K562 (cell line): Measurements from ENCODE around the gene KMT2A. TPM values are rescaled to one million over a fixed set of nuclear protein-coding genes. Genes with fewer than 3 reads are reported as not detected.

Experiments used
- ARNT ChIP-seq, 2 experiments: fragments of 450-650 bp; IDR thresholded peaks; 2 replicates each; pipeline ENCODE4 v1.6.1; 2016; ENCODE audit warnings: mild to moderate bottlenecking in 1 of 2
- BHLHE40 ChIP-seq: IDR thresholded peaks from 2 replicates; pipeline ENCODE4 v1.6.1; 2011; ENCODE audit warnings: low read length, improper control_type of control experiment
- EHMT2 ChIP-seq: fragments of 450-650 bp; IDR thresholded peaks from 2 replicates; pipeline ENCODE4 v1.6.1; 2018; ENCODE audit warnings: antibody characterized with exemption
- ETV5 ChIP-seq: sonication (generic); formaldehyde crosslinking; IDR thresholded peaks from 2 replicates; pipeline ENCODE4 v1.4.0; 2020; ENCODE audit warnings: low read depth, mild to moderate bottlenecking, missing genetic modification reagents
- HDAC8 ChIP-seq: fragments of 450-650 bp; IDR thresholded peaks from 2 replicates; pipeline ENCODE4 v1.6.1; 2016; ENCODE audit warnings: mild to moderate bottlenecking, missing genetic modification characterization, moderate library complexity, missing compliant biosample characterization
- KDM5B ChIP-seq: fragments of 200-600 bp; sonication (generic); IDR thresholded peaks from 2 replicates; pipeline ENCODE4 v1.6.1; 2012; ENCODE audit warnings: low read depth, mild to moderate bottlenecking, moderate library complexity, low read length, control low read depth, inconsistent platforms; ENCODE audit not compliant: insufficient replicate concordance
- MED1 ChIP-seq: sonication (generic); formaldehyde crosslinking; IDR thresholded peaks from 2 replicates; pipeline ENCODE4 v1.8.1; 2023; ENCODE audit warnings: missing genetic modification reagents, borderline replicate concordance
- NCOR1 ChIP-seq: fragments of 450-650 bp; IDR thresholded peaks from 2 replicates; pipeline ENCODE4 v1.6.1; 2016; ENCODE audit warnings: mild to moderate bottlenecking, moderate library complexity
- NFRKB ChIP-seq: fragments of 450-650 bp; IDR thresholded peaks from 2 replicates; pipeline ENCODE4 v1.6.1; 2016; ENCODE audit warnings: low read depth
- NR4A1 ChIP-seq, 2 experiments: fragments of 250-450 bp in 1 of 2; fragments of 450-650 bp in 1 of 2; sonication (Bioruptor Pico) in 1 of 2; IDR thresholded peaks; 2 replicates each; pipeline versions ENCODE4 v1.4.0 to v1.6.1; 2016 to 2020; ENCODE audit warnings: mild to moderate bottlenecking in 2 of 2, missing compliant biosample characterization in 1 of 2, missing genetic modification characterization in 1 of 2, moderate library complexity in 1 of 2
- PCBP1 ChIP-seq: fragments of 200-400 bp; formaldehyde crosslinking; IDR thresholded peaks from 2 replicates; pipeline ENCODE4 v1.6.1; 2018; ENCODE audit warnings: mild to moderate bottlenecking, low read depth, low read length; ENCODE audit not compliant: poor library complexity, severe bottlenecking
- POLR2B ChIP-seq: fragments of 450-650 bp; IDR thresholded peaks from 2 replicates; pipeline ENCODE4 v1.6.1; 2018; ENCODE audit warnings: low read depth; ENCODE audit not compliant: partially characterized antibody
- THRAP3 ChIP-seq: fragments of 450-650 bp; IDR thresholded peaks from 2 replicates; pipeline ENCODE4 v1.6.1; 2016; ENCODE audit warnings: mild to moderate bottlenecking, inconsistent platforms, borderline replicate concordance
- TSC22D4 ChIP-seq: fragments of 450-650 bp; IDR thresholded peaks from 2 replicates; pipeline ENCODE4 v1.6.1; 2016; ENCODE audit warnings: missing genetic modification characterization, missing biosample characterization, control low read depth
- ZC3H8 ChIP-seq: fragments of 450-650 bp; IDR thresholded peaks from 2 replicates; pipeline ENCODE4 v1.6.1; 2017
- ZNF644 ChIP-seq: fragments of 200-800 bp; sonication (Bioruptor generic); IDR thresholded peaks from 2 replicates; pipeline ENCODE4 v1.6.1; 2016; ENCODE audit warnings: low read depth, missing genetic modification characterization, missing compliant biosample characterization
- ZSCAN32 ChIP-seq: fragments of 450-650 bp; formaldehyde crosslinking; IDR thresholded peaks from 2 replicates; pipeline ENCODE4 v1.4.0; 2020; ENCODE audit warnings: mild to moderate bottlenecking, moderate library complexity
- polyA plus RNA-seq, 8 experiments: library from polyadenylated mRNA; depleted of rRNA in 4 of 8; stranded (reverse) in 5 of 8; unstranded in 3 of 8; fragments of >200 nt; fragmentation: Nextera tagmentation in 2 of 8; fragmentation: Illumina TruSeq in 1 of 8; extraction: Ambion mirVana in 2 of 8; extraction: Trizol in 1 of 8; gene quantifications; 2 replicates each; pipeline versions ENCODE4 v1.2.1 to v1.2.3, GENCODE V29; 2011 to 2014; ENCODE audit warnings: inconsistent platforms in 1 of 8, missing spikeins in 1 of 8
- total RNA-seq, 7 experiments: library from RNA; depleted of rRNA in 6 of 7; stranded (reverse); fragments of >200 nt in 6 of 7; fragmentation: Illumina TruSeq in 2 of 7; extraction: Trizol in 2 of 7; gene quantifications; 2 replicates each; pipeline versions ENCODE4 v1.2.1 to v1.2.3, GENCODE V29; 2011 to 2021; ENCODE audit warnings: low replicate concordance in 1 of 7
- TF ChIP-seq, protein P1 (sequence below): sonication (generic); formaldehyde crosslinking; IDR thresholded peaks from 2 replicates; pipeline ENCODE4 v1.8.1; 2023; ENCODE audit warnings: mild to moderate bottlenecking, missing genetic modification reagents
- TF ChIP-seq, protein P2 (sequence below): sonication (generic); formaldehyde crosslinking; IDR thresholded peaks from 2 replicates; pipeline ENCODE4 v1.8.0; 2022; ENCODE audit warnings: mild to moderate bottlenecking, missing genetic modification reagents
- TF ChIP-seq, protein P3 (sequence below): fragments of 450-650 bp; formaldehyde crosslinking; IDR thresholded peaks from 2 replicates; pipeline ENCODE4 v1.4.0; 2020; ENCODE audit warnings: mild to moderate bottlenecking
- TF ChIP-seq, protein P4 (sequence below): sonication (generic); formaldehyde crosslinking; IDR thresholded peaks from 2 replicates; pipeline ENCODE4 v1.8.0; 2022; ENCODE audit warnings: mild to moderate bottlenecking, low read depth, missing genetic modification reagents

KMT2A gene
- total and polyA plus RNA-seq, 9 of the 15 experiments (the other 6 are each of a cell fraction or from before 2014, with no cell fraction given), result 9.6 to 59.9 (median 32.6) TPM

DNA sequence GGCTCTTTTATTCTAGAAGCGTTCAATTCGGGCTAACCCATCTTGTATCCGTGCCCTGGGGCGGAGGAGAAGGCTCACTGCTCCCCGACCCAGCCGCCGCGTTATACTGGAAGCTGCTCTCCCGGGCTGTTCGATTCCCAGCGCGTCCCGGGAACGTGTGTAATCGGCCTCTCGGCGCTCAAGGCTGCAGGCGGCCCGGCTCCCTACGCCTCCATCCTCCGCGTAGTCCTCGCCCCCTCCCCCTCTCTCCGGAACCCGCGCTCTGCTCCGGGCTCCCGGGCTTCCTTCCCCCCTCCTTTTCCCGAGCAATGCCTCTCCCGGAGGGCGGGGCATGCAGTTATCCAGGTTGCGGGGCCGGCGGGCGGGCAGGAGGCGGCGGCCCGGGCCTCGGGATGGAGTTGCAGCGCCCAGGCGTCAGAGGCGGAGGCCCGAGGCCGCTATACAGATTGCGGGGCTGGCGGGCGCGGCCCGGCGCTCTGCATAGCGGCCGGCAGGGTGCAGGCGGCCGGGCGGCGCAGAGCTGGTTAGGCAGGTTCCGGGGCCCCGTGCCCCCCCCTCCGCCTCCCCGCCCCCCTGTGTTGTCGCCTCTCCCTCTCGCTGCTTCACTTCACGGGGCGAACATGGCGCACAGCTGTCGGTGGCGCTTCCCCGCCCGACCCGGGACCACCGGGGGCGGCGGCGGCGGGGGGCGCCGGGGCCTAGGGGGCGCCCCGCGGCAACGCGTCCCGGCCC is at the start of gene KMT2A (continued):
- TF ChIP-seq NFRKB (peak; percentile 66; the same call in 1 of the 2 replicates), ZNF644 (0 out of 2 replicates have a peak, but pooled peaks have one; percentile 66), NCOR1 (peak; percentile 98), ZC3H8 (0 out of 2 replicates have a peak, but pooled peaks have one; percentile 35), ARNT (IDR thresholded peaks at IDR 0.05) (peak in 1 of 2 experiments; percentile 50; a peak in 1 of 4 replicates), PCBP1 (peak; percentile 99), POLR2B (peak; percentile 12), NR4A1 (CRISPR knock-in tag; IDR thresholded peaks at IDR 0.05) (no peak), NR4A1 (tag; IDR thresholded peaks at IDR 0.05) (peak; percentile 74; the same call in 1 of the 2 replicates), ZSCAN32 (no peak), TSC22D4 (tag) (no peak), THRAP3 (no peak), EHMT2 (peak; percentile 44; the same call in 1 of the 2 replicates), BHLHE40 (peak; percentile 54; the same call in 1 of the 2 replicates), ETV5 (CRISPR knock-in tag) (no peak), KDM5B (peak; percentile 70), HDAC8 (tag) (peak; percentile 61; the same call in 1 of the 2 replicates), MED1 (no peak)
- TF ChIP-seq, protein P1, sequence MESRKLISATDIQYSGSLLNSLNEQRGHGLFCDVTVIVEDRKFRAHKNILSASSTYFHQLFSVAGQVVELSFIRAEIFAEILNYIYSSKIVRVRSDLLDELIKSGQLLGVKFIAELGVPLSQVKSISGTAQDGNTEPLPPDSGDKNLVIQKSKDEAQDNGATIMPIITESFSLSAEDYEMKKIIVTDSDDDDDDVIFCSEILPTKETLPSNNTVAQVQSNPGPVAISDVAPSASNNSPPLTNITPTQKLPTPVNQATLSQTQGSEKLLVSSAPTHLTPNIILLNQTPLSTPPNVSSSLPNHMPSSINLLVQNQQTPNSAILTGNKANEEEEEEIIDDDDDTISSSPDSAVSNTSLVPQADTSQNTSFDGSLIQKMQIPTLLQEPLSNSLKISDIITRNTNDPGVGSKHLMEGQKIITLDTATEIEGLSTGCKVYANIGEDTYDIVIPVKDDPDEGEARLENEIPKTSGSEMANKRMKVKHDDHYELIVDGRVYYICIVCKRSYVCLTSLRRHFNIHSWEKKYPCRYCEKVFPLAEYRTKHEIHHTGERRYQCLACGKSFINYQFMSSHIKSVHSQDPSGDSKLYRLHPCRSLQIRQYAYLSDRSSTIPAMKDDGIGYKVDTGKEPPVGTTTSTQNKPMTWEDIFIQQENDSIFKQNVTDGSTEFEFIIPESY (CRISPR knock-in tag), result peak; percentile 81
- TF ChIP-seq, protein P2, sequence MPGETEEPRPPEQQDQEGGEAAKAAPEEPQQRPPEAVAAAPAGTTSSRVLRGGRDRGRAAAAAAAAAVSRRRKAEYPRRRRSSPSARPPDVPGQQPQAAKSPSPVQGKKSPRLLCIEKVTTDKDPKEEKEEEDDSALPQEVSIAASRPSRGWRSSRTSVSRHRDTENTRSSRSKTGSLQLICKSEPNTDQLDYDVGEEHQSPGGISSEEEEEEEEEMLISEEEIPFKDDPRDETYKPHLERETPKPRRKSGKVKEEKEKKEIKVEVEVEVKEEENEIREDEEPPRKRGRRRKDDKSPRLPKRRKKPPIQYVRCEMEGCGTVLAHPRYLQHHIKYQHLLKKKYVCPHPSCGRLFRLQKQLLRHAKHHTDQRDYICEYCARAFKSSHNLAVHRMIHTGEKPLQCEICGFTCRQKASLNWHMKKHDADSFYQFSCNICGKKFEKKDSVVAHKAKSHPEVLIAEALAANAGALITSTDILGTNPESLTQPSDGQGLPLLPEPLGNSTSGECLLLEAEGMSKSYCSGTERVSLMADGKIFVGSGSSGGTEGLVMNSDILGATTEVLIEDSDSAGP, result 0 out of 2 replicates have a peak, but pooled peaks have one; percentile 25
- TF ChIP-seq, protein P3, sequence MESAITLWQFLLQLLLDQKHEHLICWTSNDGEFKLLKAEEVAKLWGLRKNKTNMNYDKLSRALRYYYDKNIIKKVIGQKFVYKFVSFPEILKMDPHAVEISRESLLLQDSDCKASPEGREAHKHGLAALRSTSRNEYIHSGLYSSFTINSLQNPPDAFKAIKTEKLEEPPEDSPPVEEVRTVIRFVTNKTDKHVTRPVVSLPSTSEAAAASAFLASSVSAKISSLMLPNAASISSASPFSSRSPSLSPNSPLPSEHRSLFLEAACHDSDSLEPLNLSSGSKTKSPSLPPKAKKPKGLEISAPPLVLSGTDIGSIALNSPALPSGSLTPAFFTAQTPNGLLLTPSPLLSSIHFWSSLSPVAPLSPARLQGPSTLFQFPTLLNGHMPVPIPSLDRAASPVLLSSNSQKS (CRISPR knock-in tag), result no peak
- TF ChIP-seq, protein P4, sequence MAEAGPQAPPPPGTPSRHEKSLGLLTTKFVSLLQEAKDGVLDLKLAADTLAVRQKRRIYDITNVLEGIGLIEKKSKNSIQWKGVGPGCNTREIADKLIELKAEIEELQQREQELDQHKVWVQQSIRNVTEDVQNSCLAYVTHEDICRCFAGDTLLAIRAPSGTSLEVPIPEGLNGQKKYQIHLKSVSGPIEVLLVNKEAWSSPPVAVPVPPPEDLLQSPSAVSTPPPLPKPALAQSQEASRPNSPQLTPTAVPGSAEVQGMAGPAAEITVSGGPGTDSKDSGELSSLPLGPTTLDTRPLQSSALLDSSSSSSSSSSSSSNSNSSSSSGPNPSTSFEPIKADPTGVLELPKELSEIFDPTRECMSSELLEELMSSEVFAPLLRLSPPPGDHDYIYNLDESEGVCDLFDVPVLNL (CRISPR knock-in tag), result peak; percentile 73; the same call in 1 of the 2 replicates
